ENCODE measurements around the gene TMEM269. TPM values are rescaled to one million over a fixed set of nuclear protein-coding genes. Genes with fewer than 3 reads are reported as not detected.

Gene TMEM269
- total and polyA plus RNA-seq, 10 of the 15 experiments (the other 5 are each of a cell fraction or from before 2014, with no cell fraction given), result 0.02 to 0.26 (median 0.06) TPM; not detected in 2

- Histone ChIP-seq H3K4me3 (peak overlapping the region; percentile 95), H3K9me3 (replicated peaks; ENCODE audit: control insufficient read depth, insufficient read depth, low read length) (no peaks in the 10 kb centered on the region), H2AFZ (ENCODE audit: control insufficient read depth, low read depth, low read length) (no peak overlapping the region), H3K27ac (ENCODE audit: control insufficient read depth, insufficient read depth) (no peak overlapping the region), H3K9ac (ENCODE audit: control insufficient read depth, insufficient read depth, low read length) (peak overlapping the region; percentile 84), H4K20me1 (ENCODE audit: control insufficient read depth, insufficient read depth) (no peaks in the 10 kb centered on the region), H3K36me3 (ENCODE audit: control insufficient read depth in 2 of 2, insufficient read depth in 2 of 2, low read length in 1 of 2) (peaks cover 0 to under 1% of the 10 kb centered on the region in 2 experiments; a peak in 1 of 4 replicates), H3K27me3 (replicated peaks in 1 of 2; ENCODE audit: control insufficient read depth in 2 of 2, insufficient read depth in 2 of 2, low read length in 1 of 2) (no peaks in the 10 kb centered on the region), H3K79me2 (ENCODE audit: control insufficient read depth, insufficient read depth, low read length) (peaks cover 55% of the 10 kb centered on the region), H3K4me1 (ENCODE audit: control insufficient read depth, insufficient read depth, low read length) (peaks cover 4% of the 10 kb centered on the region; the same call in 1 of the 2 replicates), H3K4me2 (ENCODE audit: control insufficient read depth, insufficient read depth) (peak overlapping the region; percentile 76)
- no TSS peak for BruUV-seq (replicated peaks)
- ChIA-PET RAD21 (ENCODE audit: unreplicated experiment) (interaction anchor here (0.6 to 2.7 kb wide), 10 partner anchors 35 to 308 kb away, joined by 3 to 20 read pairs (median 6); partner anchors contain the start of genes ERMAP, SVBP, YBX1 and ZNF691), CTCF (interaction anchor here (0.6 to 3.5 kb wide), 4 partner anchors 8 to 310 kb away, joined by 3 to 21 read pairs (median 8); partner anchors contain the start of gene ZNF691), POLR2A (interaction anchor here (1.0 to 3.8 kb wide), 5 partner anchors 13 to 885 kb away, joined by 3 to 53 read pairs (median 19); partner anchors contain the start of genes ERMAP, KDM4A, YBX1 and ZNF691), SMC1A (ENCODE audit: uncharacterized antibody, unreplicated experiment) (interaction anchor here (1.5 to 2.3 kb wide), 3 partner anchors 9 to 82 kb away, joined by 3 to 12 read pairs (median 11); partner anchors contain the start of gene YBX1)
- in situ Hi-C loops (cut with MboI) (no loop called here), intact Hi-C loops (cut with micrococcal nuclease; ENCODE audit: unreplicated experiment) (loop anchor here (5.0 kb wide), 2 partner anchors 82 to 83 kb away; partner anchors contain the start of genes YBX1 and ZNF691)
- DNase-seq (ENCODE audit: low read depth, low spot score) (no peak), ATAC-seq (no peak), FAIRE-seq (no peak)
- 100% methylated on average over 7 of the region's 7 CpGs for WGBS (ENCODE audit: insufficient coverage, insufficient replicate concordance, low lambda C conversion rate, missing lambda C conversion rate)
- TF ChIP-seq SUPT20H (IDR thresholded peaks at IDR 0.05; ENCODE audit: borderline replicate concordance, control insufficient read depth, low read depth, low read length), result no peak
- TF ChIP-seq STAT3 (IDR thresholded peaks at IDR 0.05; ENCODE audit: low read depth, low read length), result no peak
- no peak for TF ChIP-seq ZSCAN29 (IDR thresholded peaks at IDR 0.05)
- TF ChIP-seq PML (IDR thresholded peaks at IDR 0.05; ENCODE audit: low read length), result no peak
- TF ChIP-seq REST (IDR thresholded peaks at IDR 0.05; ENCODE audit: low read depth, low read length), result no peak
- TF ChIP-seq ATF3 (IDR thresholded peaks at IDR 0.05; ENCODE audit: borderline replicate concordance, extremely low read depth, low read depth, low read length), result no peak
- no peak for TF ChIP-seq POLR2AphosphoS2 (IDR thresholded peaks at IDR 0.05; ENCODE audit: low read depth, low read length)
- TF ChIP-seq EZH2 (IDR thresholded peaks at IDR 0.05; ENCODE audit: borderline replicate concordance, control insufficient read depth, low read depth, low read length), result no peak
- TF ChIP-seq TARDBP (IDR thresholded peaks at IDR 0.05; ENCODE audit: borderline replicate concordance), result no peak
- no peak for TF ChIP-seq BACH1 (IDR thresholded peaks at IDR 0.05; ENCODE audit: borderline replicate concordance)
Measured at GRCh38 chr1:42765269-42765668, 19.5 kb upstream of the TMEM269 start.

Data from GM12878 (cell line).